HG02870 (cell line): ENCODE measurements around the gene TOR2A.

Experiments
- ATAC-seq: cut with Tn5 transposase; IDR thresholded peaks from one replicate; pipeline ENCODE4 v1.9.1; 2021; ENCODE audit warnings: mild to moderate bottlenecking, moderate library complexity; ENCODE audit not compliant: unreplicated experiment

The TOR2A gene

GRCh38 chr9:127700594-127701255 is 34.4 kb downstream of the TOR2A start:
- no peak for ATAC-seq

- ATAC-seq, result no peak
Measured at GRCh38 chr9:127700140-127700539, 35.0 kb downstream of the TOR2A start.

DNA sequence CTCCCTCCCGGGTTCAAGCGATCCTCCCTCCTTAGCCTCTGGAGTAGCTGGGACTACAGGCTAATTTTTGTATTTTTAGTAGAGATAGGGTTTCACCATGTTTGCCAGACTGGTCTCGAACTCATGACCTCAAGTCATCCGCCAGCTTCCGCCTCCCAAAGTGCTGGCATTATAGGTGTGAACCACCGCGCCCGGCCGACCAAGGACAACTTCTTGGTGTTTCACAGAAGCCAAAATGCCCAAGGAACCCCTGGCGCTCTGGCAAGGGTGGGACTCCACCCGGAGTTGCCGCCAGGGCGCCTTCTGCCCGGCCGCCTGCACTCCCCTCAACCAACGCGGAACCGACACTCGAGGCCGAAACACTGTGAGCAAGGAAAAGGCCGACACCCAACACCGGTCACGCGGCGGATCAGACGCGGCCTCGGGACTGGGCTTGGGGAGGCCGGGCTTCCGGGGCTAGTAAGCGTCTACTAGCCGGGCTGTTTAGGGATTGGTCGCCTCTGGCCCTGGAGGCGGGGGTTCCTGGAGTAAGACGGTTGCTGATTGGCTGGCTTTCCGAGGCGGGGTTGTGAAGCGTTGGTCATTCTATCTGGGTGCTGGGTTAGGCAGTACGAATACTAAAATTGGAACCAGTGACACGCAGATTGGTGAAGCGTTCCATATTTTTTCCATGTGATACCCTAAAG is 36.0 kb downstream of the TOR2A start:
- peak; percentile 55 for ATAC-seq

GRCh38 chr9:127698386-127698785 is 36.7 kb downstream of the TOR2A start:
- no peak for ATAC-seq

GRCh38 chr9:127697575-127697974 is 37.5 kb downstream of the TOR2A start:
- no peak for ATAC-seq

GRCh38 chr9:127694890-127695720 is 40.0 kb downstream of the TOR2A start:
- no peak for ATAC-seq

DNA sequence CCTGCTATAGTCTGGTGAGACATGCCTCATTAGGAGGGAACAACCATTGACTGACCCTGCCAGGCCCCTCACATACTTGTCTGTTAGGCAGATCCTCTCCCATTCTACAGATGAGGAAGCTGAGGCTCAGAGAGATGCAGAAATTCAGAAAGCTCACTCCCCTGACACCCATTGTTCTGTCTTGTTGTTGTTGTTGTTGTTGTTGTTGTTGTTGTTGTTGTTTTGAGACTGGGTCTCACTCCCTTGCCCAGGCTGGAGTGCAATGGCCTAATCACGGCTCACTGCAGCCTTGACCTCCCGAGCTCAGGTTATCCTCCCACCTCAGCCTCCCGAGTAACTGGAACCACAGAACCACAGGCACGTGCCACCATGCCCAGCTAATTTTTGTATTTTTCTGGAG is 41.4 kb downstream of the TOR2A start:
- no peak for ATAC-seq

DNA sequence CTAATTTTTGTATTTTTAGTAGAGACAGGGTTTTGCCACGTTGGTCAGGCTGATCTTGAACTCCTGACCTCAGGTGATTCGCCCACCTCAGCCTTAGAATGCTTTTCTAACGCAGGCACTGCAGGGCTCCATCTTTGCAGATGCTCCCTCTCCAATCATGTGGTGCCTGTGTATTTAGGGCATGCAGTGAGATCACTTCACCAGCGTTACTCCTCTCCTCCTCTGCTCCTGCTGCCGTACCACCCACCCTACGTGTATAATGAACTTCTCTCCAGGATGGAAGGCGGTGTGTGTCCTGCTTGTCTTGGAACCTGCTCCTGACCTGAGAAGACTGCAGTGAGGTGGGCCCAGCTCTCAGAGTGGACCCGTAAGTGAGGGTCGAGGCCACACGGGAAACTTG is 42.0 kb downstream of the TOR2A start:
- ATAC-seq, result no peak

DNA sequence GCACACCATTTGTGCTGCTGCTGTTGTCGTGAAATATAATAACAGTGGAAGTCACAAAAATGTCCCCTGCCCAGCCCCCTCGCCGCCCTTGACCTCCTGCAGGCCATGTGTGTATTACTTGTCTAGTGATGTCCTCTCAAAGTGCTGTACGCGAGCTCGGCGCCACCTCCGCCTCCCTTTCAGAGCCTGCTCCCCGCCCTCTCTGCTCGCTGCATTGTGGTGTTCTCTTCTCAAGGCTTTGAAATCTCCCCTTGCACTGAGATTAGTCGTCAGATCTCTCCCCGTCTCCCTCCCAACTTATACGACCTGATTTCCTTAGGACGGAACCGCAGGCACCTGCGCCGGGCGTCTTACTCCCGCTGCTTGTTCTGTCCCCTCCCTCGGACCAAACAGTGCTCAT is 43.0 kb downstream of the TOR2A start:
- ATAC-seq, result no peak

GRCh38 chr9:127690735-127691134 is 44.4 kb downstream of the TOR2A start:
- no peak for ATAC-seq

DNA sequence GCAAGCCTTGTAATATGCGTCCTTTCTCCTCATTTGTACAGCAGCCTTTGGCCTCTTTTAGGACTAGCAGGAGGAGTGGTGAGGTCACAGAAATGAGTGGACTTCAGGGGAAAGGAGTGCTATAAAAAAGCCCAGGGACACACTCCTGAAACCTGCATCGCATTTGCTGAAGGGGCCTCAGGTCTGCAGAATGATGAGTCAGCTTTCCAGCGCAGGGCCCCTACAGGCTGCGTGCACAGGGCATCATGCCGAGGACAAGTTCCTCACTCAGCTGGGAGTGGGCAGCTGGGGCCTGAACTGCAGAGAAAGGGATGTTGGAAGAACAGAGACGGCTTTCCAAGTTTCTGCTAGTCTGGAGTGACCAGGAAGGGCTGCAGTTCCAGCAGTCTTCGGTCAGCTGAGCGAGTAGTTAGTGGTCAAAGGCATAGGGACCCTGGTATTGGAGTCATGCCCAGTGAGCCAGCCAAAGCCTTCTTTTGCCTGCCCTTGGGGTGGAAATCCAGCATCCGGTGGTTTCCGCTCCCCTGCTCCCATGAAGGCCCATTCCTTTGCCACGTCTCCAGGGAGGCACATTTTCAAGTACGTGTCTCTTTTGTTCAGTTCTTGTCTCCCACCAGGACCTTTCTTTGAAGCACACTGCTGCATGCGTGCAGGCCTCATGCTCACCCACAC is 45.6 kb downstream of the TOR2A start:
- no peak for ATAC-seq

DNA sequence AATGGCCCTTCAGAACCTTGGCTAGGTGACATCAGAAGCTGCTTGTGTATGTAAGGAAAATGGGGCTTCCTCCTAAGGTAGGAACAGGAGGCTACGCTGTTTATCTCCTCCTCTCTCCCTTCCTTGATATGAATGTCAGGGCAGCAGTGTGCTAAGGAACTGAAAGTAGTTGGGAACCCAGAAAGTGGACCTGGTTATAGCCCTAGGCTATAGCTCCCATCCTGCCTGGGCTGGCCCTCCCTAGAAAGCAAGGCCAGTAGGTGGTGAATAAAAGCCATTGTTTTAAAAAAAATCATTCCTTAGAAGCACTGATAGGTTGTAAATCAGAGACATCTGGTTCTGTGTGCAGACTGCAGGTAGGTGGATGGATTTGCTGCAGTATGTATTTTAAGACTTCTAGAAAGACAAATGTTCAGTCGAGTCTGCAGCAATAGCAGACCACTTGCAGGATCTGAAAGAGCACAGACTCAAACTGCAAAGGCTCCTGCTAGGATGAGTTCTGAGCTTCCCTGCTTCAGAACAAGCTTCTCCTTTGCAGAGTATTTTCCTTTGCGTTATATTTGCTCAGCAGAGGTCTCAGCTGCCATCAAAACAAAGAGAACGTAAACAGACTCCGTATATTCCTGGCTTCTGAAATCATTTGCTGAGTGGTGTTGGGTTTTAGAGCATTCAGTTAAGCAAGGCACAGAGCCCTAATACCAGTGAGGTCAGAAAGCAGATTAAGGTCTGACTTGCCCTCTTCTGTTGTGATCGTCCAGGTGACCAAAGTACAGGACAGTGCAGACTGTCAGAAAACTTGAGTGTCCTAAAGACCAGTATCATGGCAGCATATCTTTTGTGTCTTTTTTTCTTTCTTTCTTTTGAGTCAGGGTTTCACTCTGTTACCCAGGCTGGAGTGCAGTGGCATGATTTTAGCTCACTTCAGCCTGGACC is 48.4 kb downstream of the TOR2A start:
- ATAC-seq, result no peak

DNA sequence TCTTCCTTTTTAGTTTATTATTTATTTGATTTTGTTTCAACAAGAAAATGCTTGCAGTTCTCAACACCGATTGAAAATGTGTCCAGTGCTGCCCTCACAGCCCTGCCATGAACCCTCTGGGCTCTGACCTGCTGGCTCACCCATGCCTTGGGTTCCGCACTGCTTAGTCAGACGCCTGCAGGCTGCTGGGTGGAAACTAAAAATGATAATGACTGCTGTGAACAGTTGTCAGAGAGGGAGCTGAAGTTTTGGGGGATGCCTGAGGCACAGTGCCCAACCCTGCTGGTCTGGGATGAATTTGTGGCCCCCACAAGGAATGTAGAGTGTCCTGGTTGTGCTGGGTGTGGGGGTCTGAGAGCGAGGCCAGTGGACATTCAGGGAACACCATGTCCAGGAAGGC is 50.5 kb downstream of the TOR2A start:
- ATAC-seq, result no peak

DNA sequence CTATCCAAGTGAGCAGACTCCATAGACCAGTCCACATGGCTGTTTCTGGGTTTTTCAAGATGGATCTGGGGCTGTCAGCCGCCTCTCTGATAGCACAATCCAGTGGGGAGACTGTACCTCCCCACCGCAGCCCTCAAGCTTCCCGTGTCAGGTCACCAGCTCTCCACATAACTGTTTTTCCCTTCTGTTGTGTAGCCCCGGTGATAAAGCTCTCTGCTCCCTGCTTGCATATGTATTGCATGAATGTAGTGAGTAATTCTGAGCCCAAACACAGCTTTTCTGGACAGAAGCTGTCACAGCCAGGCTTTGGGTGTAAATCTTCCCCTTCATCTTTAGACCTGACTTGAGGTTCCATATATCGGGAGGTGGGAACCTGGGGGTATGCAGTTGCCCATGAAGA is 51.4 kb downstream of the TOR2A start:
- no peak for ATAC-seq

DNA sequence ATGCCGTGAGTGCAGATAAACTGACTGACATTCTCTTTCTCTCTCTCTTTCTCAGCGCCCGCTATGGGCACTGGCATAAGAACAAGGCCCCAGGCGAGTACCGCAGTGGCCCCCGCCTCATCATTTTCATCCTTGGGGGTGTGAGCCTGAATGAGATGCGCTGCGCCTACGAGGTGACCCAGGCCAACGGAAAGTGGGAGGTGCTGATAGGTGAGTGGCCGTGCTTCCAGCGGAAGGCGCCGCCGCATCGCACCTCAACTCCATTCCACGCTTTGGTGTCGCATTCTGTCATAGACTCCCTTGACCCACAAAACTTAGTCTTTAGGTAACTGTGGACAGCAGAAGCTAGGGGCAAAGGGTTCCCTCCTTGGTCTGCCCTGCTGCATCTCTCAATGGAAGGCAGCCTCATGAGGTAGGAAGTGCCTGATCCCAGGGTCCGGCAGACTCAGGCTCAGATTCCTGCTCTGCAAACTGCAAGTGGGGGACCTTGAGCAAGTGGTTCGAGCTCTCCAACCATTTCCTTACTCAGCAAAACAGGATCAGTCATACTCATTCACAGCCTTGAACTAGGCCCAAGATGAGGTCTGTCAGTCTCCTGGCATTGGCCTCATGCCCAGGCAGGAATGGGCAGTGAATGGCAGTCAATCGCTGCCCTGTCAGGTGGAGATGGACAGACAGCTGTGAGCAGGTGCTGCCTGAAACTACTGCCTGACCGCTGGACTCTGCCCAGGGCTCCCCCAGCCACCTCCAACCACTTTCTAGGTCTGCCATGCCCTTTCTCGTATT is 52.5 kb downstream of the TOR2A start:
- no peak for ATAC-seq
